Neuronal stem cell (in vitro differentiated cells): Measurements from ENCODE around the gene CTSW.
A peak's percentile ranks its signal among the peaks of the same experiment; 100 is the strongest.

Source experiments
- DNase-seq: peaks from one replicate; pipeline ENCODE4 v3.0.0-alpha.2; 2013; ENCODE audit warnings: low spot score
- H2AFZ ChIP-seq: one replicate; pipeline ENCODE4 v1.6.1; 2013; ENCODE audit warnings: mild to moderate bottlenecking, low read length, inconsistent platforms
- H2AK5ac ChIP-seq: 2 replicates; pipeline ENCODE4 v1.6.1; 2013; ENCODE audit warnings: low read depth, mild to moderate bottlenecking, inconsistent platforms, low read length, moderate library complexity, mixed read lengths
- H2BK120ac ChIP-seq: 2 replicates; pipeline ENCODE4 v1.6.1; 2013; ENCODE audit warnings: low read depth, mild to moderate bottlenecking, inconsistent platforms, low read length, moderate library complexity, mixed read lengths
- H2BK12ac ChIP-seq: one replicate; pipeline ENCODE4 v1.6.1; 2013; ENCODE audit warnings: low read length, inconsistent platforms
- H2BK15ac ChIP-seq: 2 replicates; pipeline ENCODE4 v1.6.1; 2013; ENCODE audit warnings: mild to moderate bottlenecking, low read length, inconsistent platforms, mixed read lengths
- H2BK5ac ChIP-seq: one replicate; pipeline ENCODE4 v1.6.1; 2013; ENCODE audit warnings: inconsistent platforms, mild to moderate bottlenecking, low read length, moderate library complexity
- H3K14ac ChIP-seq: one replicate; pipeline ENCODE4 v1.6.1; 2013; ENCODE audit warnings: low read length, inconsistent platforms
- H3K18ac ChIP-seq: 2 replicates; pipeline ENCODE4 v1.6.1; 2013; ENCODE audit warnings: low read length, inconsistent platforms
- H3K23ac ChIP-seq: 2 replicates; pipeline ENCODE4 v1.6.1; 2013; ENCODE audit warnings: low read depth, mild to moderate bottlenecking, mixed read lengths, low read length, inconsistent platforms; ENCODE audit not compliant: poor library complexity
- H3K27ac ChIP-seq: replicated peaks from 3 replicates; pipeline ENCODE4 v1.5.1; 2013; ENCODE audit warnings: low read length, inconsistent platforms
- H3K27me3 ChIP-seq, 3 experiments: 2 replicates each; pipeline ENCODE4 v1.6.1; 2013; ENCODE audit warnings: low read length in 3 of 3, mild to moderate bottlenecking in 2 of 3, inconsistent platforms in 1 of 3, low read depth in 1 of 3, mixed read lengths in 1 of 3, moderate library complexity in 1 of 3; ENCODE audit not compliant: control insufficient read depth in 3 of 3, insufficient read depth in 3 of 3
- H3K36me3 ChIP-seq, 2 donors: replicated peaks in 1 of 2; 2 replicates each; pipeline ENCODE4 v1.6.1; 2013; ENCODE audit warnings: low read length in 2 of 2; ENCODE audit not compliant: control insufficient read depth in 2 of 2, insufficient read depth in 2 of 2
- H3K4ac ChIP-seq: 2 replicates; pipeline ENCODE4 v1.6.1; 2013; ENCODE audit warnings: inconsistent platforms, mild to moderate bottlenecking, low read length, moderate library complexity
- H3K4me1 ChIP-seq, 2 donors: 1 replicate in 1 of 2; 2 replicates in 1 of 2; pipeline ENCODE4 v1.6.1; 2013; ENCODE audit warnings: low read length in 2 of 2, low read depth in 1 of 2; ENCODE audit not compliant: control insufficient read depth in 2 of 2, insufficient read depth in 1 of 2
- H3K4me2 ChIP-seq: one replicate; pipeline ENCODE4 v1.6.1; 2013; ENCODE audit warnings: mild to moderate bottlenecking, low read length, inconsistent platforms; ENCODE audit not compliant: insufficient read depth, poor library complexity, severe bottlenecking
- H3K4me3 ChIP-seq, 2 donors: 2 replicates each; pipeline ENCODE4 v1.5.1; 2013; ENCODE audit warnings: low read length in 2 of 2, mild to moderate bottlenecking in 2 of 2, inconsistent platforms in 1 of 2, moderate library complexity in 1 of 2
- H3K79me1 ChIP-seq: one replicate; pipeline ENCODE4 v1.6.1; 2013; ENCODE audit warnings: low read depth, mild to moderate bottlenecking, inconsistent platforms, low read length, moderate library complexity
- H3K9ac ChIP-seq: one replicate; pipeline ENCODE4 v1.6.1; 2013; ENCODE audit warnings: mild to moderate bottlenecking, low read depth, low read length, inconsistent platforms; ENCODE audit not compliant: poor library complexity
- H3K9me3 ChIP-seq, 2 donors: replicated peaks in 1 of 2; 2 replicates each; pipeline versions ENCODE3 to v1.6.1; 2013; ENCODE audit warnings: low read length in 2 of 2, mild to moderate bottlenecking in 2 of 2, inconsistent platforms in 1 of 2, low read depth in 1 of 2, mixed read lengths in 1 of 2, moderate library complexity in 1 of 2; ENCODE audit not compliant: control insufficient read depth in 2 of 2, insufficient read depth in 1 of 2
- H4K8ac ChIP-seq: one replicate; pipeline ENCODE4 v1.6.1; 2013; ENCODE audit warnings: low read depth, mild to moderate bottlenecking, inconsistent platforms, low read length, moderate library complexity
- H4K91ac ChIP-seq: one replicate; pipeline ENCODE4 v1.6.1; 2013; ENCODE audit warnings: low read length, low read depth, mild to moderate bottlenecking, inconsistent platforms; ENCODE audit not compliant: poor library complexity
- WGBS, 2 donors: extraction: QIAGEN DNeasy Blood & Tissue Kit; methylation state at CpG; one replicate each; pipeline ENCODE4 v1.1.7; 2013; ENCODE audit warnings: missing lambda C conversion rate in 2 of 2, mixed read lengths in 1 of 2; ENCODE audit not compliant: insufficient read length in 2 of 2, insufficient replicate concordance in 1 of 2; ENCODE audit errors: extremely low coverage in 2 of 2; 5-methylcytosine and 5-hydroxymethylcytosine counted together

CTSW gene

DNA sequence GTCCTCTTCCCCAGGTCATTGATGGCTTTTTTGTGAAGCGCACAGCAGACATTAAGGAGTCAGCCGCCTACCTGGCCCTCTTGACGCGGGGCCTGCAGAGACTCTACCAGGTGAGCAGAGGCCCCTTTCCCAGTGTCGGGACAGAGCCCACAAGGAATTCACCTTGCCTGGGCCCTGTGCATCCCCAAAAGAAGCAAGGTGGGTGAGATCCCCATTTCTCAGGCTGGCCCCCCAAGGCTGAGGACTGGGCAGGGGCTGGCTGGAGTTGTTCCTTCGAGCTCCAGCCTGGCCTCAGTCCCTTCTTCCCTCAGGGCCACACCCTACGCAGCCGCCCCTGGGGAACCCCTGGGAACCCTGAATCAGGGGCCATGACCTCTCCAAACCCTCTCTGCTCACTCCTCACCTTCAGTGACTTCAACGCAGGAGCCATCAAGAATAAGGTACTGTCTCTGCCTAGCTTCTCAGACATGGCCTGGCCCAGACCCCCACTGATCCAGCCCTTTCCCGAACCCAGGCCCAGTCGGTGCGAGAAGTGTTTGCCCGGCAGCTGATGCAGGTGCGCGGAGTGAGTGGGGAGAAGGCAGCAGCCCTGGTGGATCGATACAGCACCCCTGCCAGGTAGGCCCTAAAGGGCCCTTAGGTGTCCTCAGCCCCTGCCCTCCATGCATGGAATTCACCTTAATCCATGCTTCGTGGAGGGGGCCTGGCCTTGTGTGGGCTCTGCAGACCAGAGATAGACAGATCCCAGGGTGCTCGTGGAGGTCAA is 14.7 kb upstream of the CTSW start:
- H3K4me3 ChIP-seq: no peak overlapping the region
- no peak overlapping the region for H3K9ac ChIP-seq
- no peak overlapping the region for H2BK5ac ChIP-seq
- H3K27me3 ChIP-seq: no peaks in the 10 kb centered on the region
- no peak overlapping the region for H2BK12ac ChIP-seq
- DNase-seq: no peak
- H3K36me3 ChIP-seq: peaks cover 40 to 65% of the 10 kb centered on the region in 2 donors
- H3K27ac ChIP-seq: no peak overlapping the region
- no peak overlapping the region for H2AFZ ChIP-seq
- WGBS, 2 donors: no CpG with 5 or more reads among the region's 18 CpGs
- H3K23ac ChIP-seq: peak overlapping the region; percentile 36
- peaks cover 19% of the 10 kb centered on the region for H3K79me1 ChIP-seq
- H2BK15ac ChIP-seq: no peak overlapping the region
- H3K4ac ChIP-seq: no peak overlapping the region
- no peak overlapping the region for H3K14ac ChIP-seq
- H4K91ac ChIP-seq: no peak overlapping the region
- no peak overlapping the region for H3K4me2 ChIP-seq
- no peak overlapping the region for H2AK5ac ChIP-seq
- H2BK120ac ChIP-seq: no peak overlapping the region
- H3K4me1 ChIP-seq: peaks cover 11 to 16% of the 10 kb centered on the region in 2 donors
- H4K8ac ChIP-seq: no peak overlapping the region
- no peaks in the 10 kb centered on the region for H3K9me3 ChIP-seq
- H3K18ac ChIP-seq: no peak overlapping the region

GRCh38 chr11:65865550-65866172 is 14.0 kb upstream of the CTSW start:
- no peak overlapping the region for H4K8ac ChIP-seq
- WGBS, 2 donors: no CpG with 5 or more reads among the region's 9 CpGs
- H3K79me1 ChIP-seq: peaks cover 20% of the 10 kb centered on the region
- H3K14ac ChIP-seq: no peak overlapping the region
- no peak overlapping the region for H2BK15ac ChIP-seq
- DNase-seq: no peak
- H2AK5ac ChIP-seq: no peak overlapping the region
- H3K4me1 ChIP-seq: peaks cover 14 to 19% of the 10 kb centered on the region in 2 donors
- no peak overlapping the region for H4K91ac ChIP-seq
- no peak overlapping the region for H2BK12ac ChIP-seq
- no peaks in the 10 kb centered on the region for H3K27me3 ChIP-seq
- H3K4ac ChIP-seq: no peak overlapping the region
- H2BK5ac ChIP-seq: no peak overlapping the region
- no peak overlapping the region for H3K18ac ChIP-seq
- H2BK120ac ChIP-seq: no peak overlapping the region
- H3K27ac ChIP-seq: no peak overlapping the region
- peak overlapping the region; percentile 13 for H3K9ac ChIP-seq
- no peak overlapping the region for H2AFZ ChIP-seq
- no peak overlapping the region for H3K4me2 ChIP-seq
- peaks cover 40 to 65% of the 10 kb centered on the region in 2 donors for H3K36me3 ChIP-seq
- H3K4me3 ChIP-seq: no peak overlapping the region
- peak overlapping the region; percentile 29 for H3K23ac ChIP-seq
- no peaks in the 10 kb centered on the region for H3K9me3 ChIP-seq

GRCh38 chr11:65866509-65867283 is 12.9 kb upstream of the CTSW start:
- H2AFZ ChIP-seq: no peak overlapping the region
- no CpG with 5 or more reads among the region's 21 CpGs for WGBS, 2 donors
- no peak overlapping the region for H2BK120ac ChIP-seq
- H2AK5ac ChIP-seq: peak overlapping the region; percentile 77
- H2BK12ac ChIP-seq: no peak overlapping the region
- H4K8ac ChIP-seq: no peak overlapping the region
- H2BK15ac ChIP-seq: no peak overlapping the region
- H3K36me3 ChIP-seq: peaks cover 39 to 62% of the 10 kb centered on the region in 2 donors
- H3K4me1 ChIP-seq: peaks cover 7 to 22% of the 10 kb centered on the region in 2 donors
- H3K4me3 ChIP-seq: no peak overlapping the region
- peaks cover 11% of the 10 kb centered on the region for H3K79me1 ChIP-seq
- H3K14ac ChIP-seq: no peak overlapping the region
- peak overlapping the region; percentile 52 for H3K23ac ChIP-seq
- peak overlapping the region; percentile 24 for H3K18ac ChIP-seq
- H3K9ac ChIP-seq: peak overlapping the region; percentile 50
- no peak overlapping the region for H2BK5ac ChIP-seq
- H3K9me3 ChIP-seq: no peaks in the 10 kb centered on the region
- no peak overlapping the region for H3K4me2 ChIP-seq
- H3K27me3 ChIP-seq: no peaks in the 10 kb centered on the region
- peak overlapping the region; percentile 59 for H4K91ac ChIP-seq
- peak overlapping the region; percentile 1 for H3K27ac ChIP-seq
- no peak for DNase-seq
- no peak overlapping the region for H3K4ac ChIP-seq
